ENCODE results near the gene TCHP.

DNA sequence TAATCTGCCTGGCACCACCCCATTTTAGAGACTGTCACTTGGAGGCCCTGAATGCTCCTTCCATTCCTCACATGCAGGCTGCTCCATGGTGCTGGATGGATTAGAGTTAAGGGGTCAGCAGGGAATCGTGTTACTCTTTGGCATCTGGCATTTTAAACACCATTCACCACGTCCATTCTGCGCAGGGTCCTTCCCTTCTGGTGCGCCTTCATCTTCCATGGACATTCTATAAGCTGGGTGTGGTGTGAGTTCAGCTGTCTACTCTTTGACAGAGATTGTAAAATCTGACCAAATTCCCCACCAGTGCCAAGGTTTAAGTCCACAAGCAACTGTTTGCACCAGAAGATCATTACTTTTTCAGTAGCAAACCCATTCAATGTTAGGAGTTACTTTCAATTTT lies 48.3 kb downstream of the TCHP start:
- TF ChIP-seq, protein P1, sequence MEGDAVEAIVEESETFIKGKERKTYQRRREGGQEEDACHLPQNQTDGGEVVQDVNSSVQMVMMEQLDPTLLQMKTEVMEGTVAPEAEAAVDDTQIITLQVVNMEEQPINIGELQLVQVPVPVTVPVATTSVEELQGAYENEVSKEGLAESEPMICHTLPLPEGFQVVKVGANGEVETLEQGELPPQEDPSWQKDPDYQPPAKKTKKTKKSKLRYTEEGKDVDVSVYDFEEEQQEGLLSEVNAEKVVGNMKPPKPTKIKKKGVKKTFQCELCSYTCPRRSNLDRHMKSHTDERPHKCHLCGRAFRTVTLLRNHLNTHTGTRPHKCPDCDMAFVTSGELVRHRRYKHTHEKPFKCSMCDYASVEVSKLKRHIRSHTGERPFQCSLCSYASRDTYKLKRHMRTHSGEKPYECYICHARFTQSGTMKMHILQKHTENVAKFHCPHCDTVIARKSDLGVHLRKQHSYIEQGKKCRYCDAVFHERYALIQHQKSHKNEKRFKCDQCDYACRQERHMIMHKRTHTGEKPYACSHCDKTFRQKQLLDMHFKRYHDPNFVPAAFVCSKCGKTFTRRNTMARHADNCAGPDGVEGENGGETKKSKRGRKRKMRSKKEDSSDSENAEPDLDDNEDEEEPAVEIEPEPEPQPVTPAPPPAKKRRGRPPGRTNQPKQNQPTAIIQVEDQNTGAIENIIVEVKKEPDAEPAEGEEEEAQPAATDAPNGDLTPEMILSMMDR (conservative IDR thresholded peaks at IDR 0.05; ENCODE audit: low read length) = no peak
- TF ChIP-seq EZH2phosphoT487 (IDR thresholded peaks at IDR 0.05; ENCODE audit: borderline replicate concordance) = no peak
